NCI-H774 (cell line): ENCODE measurements around the gene DYNC1I1.
A peak's percentile ranks its signal among the peaks of the same experiment; 100 is the strongest.

Experiments used
- DNase-seq: peaks from one replicate; lab custom pipeline; 2025; lab: John Stamatoyannopoulos, UW

The DYNC1I1 gene

DNA sequence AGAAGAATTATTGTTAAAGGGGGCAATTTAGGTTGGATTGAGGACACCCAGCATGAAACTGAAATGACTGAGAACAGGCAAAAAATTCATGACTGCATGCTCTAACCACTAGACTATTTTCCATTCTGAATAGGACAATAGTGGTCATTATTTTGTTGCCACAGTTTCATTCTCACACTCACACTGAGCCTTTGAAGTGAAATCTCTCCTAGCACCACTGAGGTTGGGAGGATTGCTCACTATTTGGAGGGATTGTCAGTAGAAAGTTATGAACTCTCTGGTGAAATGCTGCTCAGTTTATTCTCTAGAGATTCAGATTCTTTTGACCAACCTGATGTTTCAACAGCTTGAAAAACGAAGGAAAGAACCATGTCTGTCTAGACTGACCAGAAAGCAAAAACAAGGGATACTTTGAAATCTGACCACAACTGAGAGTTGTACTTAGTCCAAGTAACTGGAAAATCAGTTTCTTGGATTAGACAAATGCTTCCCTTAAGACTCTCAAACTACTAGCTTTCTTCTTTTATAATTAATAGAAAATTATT, 191.2 kb downstream of the DYNC1I1 start:
- no peak for DNase-seq

GRCh38 chr7:95971716-95972115, 199.4 kb downstream of the DYNC1I1 start:
- DNase-seq: no peak

GRCh38 chr7:95972523-95972922, 200.2 kb downstream of the DYNC1I1 start:
- DNase-seq: no peak

DNA sequence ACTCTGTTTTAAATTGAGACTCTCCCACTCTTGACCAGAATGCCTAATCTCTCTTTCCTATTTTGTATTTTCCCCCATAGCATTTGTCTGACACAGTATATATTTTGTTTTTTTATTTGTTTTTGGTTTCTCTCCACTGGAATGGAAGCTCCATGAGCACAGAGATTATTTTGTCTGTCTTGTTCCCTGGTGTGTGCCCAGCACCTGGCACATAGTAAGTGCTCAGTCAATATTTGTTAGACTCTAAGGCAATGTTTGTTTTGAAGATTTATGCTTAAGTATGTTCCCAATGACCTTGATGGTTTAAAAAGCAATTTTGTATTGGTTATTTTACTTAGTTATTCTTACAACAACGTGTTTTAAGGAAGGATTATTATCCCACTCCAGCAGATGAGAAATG, 201.8 kb downstream of the DYNC1I1 start:
- no peak for DNase-seq

DNA sequence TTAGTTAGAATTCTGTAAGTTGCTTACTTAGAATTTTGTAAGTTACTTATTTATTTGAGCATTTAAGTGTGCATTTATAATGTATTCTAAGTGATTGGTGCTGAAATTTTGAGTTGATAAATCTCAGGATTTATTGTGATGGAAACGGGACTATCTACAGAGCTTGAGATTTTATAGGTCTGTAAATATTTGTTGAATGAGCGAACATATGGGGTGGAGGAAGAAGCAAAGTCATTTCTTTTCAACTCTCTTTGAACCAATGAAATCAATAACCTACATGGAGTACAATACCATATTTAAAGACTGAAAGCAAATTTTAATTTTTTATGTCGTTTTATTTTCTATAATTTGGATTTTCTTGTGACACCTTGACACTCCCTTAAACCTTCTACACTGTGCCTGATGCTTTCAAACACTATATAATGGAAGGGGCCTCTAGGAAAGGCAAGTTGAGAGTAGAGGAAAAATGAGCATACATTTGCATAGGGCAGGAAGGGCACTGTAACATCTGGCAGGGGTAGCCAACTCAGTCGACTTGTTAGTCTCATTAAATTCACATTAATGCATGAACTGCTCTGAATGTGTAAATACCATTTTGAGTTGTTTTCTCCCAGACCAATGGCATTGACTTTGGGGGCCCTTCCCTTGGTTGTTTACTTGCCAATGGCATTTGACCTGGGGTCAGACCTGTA, 204.2 kb downstream of the DYNC1I1 start:
- DNase-seq: no peak

DNA sequence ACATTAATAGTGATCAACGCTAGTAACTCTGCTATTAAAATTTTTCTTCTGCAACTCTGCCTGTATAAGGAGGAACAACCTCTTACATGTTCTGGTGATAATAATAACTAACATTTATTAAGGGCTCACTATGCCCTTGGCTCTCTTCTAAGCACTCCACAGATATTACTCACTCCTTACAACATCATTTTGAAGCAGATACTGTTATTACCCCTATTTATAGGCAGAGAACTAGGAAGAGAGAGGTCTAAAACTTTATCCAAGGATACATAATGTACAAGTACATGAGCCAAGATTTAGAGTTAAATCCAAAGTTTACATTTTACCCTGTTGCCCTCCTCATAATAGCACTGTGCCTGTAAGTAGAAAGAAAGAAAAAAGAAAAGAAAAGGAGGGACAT, 205.6 kb downstream of the DYNC1I1 start:
- no peak for DNase-seq

GRCh38 chr7:95980167-95980566, 207.8 kb downstream of the DYNC1I1 start:
- no peak for DNase-seq

GRCh38 chr7:95980706-95981105, 208.4 kb downstream of the DYNC1I1 start:
- DNase-seq: no peak

DNA sequence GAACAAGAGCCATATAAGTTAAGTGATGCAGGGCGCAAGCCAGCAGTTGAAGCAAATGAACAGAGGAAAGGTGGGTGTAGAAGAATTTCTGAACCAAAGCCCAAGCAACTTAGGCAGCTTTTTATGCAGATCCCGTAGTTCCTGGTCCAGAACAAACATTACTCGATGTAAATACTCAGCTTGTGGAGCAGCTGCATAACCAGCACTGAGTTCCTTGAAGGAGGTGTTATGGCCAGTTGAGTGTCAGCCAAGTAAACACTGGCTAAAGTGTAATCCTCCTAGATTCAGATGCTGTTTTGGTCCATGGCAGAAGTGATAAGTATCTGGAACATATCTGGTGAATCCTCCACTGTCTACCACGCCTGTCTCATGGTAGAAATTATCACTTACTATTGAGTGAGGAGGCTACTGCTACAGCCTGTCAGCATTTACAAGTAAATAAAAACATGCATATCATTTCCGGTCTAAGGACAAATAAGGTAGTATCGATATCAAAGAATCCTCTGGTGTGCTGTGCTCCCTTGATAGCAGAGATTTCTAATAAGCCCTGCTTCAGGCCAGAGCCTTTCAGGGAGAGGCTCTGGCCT, 213.9 kb downstream of the DYNC1I1 start:
- DNase-seq: no peak

DNA sequence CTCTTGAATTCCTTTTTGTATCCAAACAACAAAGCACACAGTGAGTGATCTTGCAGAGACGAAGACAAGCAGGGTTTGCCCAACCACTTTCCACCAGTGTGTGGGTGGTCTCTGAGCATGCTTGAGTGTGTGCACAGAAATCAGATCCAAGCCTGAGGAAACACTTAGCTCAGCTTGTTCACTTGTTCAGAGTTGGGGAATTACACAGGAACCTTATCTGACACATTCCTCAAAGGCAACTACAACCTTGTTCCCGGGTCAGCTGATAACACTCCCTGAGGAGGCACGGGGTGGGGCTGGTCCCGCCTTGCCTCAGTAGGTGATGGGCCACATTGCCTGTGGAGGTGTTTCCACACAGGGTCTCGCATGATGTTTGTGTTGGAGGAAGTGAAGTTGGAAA, 216.9 kb downstream of the DYNC1I1 start:
- DNase-seq: no peak

- no peak for DNase-seq
Measured at GRCh38 chr7:95993380-95993779, 221.0 kb downstream of the DYNC1I1 start.

DNA sequence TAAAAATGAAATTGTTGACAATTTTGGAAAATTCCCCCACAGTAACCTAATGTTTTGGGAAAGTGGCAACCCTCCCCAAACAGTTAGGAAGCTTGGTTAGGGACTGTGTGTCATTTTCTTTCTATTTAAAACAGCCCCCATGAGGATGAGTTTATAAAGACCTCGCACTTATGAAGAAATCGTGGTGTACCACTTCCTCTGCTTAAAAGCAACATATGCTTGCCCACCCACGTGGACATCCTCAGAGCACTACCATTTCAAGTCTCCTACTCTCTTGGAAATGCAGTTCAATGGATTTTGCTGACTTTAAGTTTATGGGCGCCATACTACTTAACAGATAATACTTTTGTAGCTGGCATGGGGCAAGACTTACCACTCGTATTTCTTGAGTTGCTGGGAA, 223.8 kb downstream of the DYNC1I1 start:
- DNase-seq: no peak

DNA sequence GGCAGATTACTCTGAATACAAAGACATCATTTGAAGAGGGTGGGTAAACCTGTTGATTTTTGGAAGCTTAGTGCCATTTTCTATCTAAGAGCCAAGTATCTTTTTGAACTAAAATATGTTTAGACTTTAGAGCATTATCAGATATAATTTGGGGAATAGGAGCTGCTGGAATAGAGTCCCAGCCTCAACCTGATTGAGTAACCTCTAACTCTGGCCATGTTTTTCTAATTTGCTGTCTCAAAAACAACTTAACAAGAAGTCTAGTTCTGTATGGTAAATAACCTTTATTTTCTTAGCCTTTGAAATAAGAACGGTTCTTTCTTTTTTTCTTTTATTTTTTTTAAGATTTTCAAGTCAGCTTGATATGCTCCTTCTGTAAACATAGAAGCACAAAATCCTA, 224.5 kb downstream of the DYNC1I1 start:
- no peak for DNase-seq

DNA sequence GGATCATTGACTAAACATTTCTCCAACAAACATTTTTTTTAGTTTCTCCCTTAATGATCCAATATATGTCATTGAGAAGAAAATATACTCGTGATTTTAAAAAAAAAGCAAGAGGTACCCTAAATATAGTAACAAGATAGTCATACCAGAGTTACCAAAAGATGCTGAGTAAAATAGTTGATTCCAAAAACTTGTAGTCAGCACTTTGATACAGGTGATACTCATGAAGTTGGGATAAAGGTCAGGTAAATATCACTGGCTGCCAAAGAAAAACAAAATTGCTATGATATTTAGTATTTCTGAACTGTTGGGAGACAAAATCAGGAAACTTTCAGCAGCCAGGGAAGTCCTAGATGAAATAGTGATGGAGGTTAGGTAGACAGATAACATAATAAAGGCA, 225.3 kb downstream of the DYNC1I1 start:
- DNase-seq: no peak

- no peak for DNase-seq
Measured at GRCh38 chr7:95999481-95999880, 227.1 kb downstream of the DYNC1I1 start.

- no peak for DNase-seq
Measured at GRCh38 chr7:96004578-96004977, 232.2 kb downstream of the DYNC1I1 start.

DNA sequence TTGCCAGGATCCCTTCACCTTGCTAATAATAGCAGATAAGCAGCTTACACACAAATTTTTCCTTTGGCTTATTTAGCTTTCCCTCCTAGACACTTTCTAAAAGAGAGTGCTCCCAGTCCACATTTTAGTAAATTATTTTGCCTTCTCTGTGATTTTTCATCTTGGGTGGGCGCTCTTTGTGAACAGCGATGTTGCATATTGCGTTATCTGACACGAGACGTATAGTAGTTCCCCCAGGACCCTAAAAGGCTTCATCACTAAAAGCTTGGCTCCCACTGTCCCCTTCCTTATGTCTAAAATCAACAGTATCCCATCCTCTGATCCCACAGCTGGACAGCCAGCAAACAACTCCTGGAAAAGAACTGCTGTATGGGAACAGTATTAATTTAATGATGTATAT, 232.9 kb downstream of the DYNC1I1 start:
- DNase-seq: no peak

DNA sequence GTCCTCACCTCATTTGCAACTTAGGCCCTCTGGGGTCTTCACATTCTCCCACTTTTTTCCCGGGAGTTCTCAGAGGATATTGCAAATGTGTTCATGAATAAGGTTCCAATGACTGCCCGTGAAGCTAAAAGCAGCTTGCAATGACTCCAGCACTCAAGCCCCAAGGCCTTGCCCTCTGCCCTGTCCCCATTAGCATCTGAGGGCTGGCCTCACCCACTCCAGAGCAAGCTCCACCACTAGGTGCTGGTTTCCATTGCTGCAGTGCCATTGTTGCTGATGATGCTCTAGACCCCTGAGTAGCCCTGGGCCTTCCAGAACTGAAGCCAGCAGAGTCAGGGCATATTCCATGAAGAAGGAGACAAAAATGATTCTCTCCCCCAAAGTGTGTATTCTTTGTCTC, 236.8 kb downstream of the DYNC1I1 start:
- DNase-seq: no peak

- DNase-seq: no peak
Measured at GRCh38 chr7:96013836-96014235, 241.5 kb downstream of the DYNC1I1 start.

GRCh38 chr7:96014617-96015016, 242.3 kb downstream of the DYNC1I1 start:
- DNase-seq: no peak

DNA sequence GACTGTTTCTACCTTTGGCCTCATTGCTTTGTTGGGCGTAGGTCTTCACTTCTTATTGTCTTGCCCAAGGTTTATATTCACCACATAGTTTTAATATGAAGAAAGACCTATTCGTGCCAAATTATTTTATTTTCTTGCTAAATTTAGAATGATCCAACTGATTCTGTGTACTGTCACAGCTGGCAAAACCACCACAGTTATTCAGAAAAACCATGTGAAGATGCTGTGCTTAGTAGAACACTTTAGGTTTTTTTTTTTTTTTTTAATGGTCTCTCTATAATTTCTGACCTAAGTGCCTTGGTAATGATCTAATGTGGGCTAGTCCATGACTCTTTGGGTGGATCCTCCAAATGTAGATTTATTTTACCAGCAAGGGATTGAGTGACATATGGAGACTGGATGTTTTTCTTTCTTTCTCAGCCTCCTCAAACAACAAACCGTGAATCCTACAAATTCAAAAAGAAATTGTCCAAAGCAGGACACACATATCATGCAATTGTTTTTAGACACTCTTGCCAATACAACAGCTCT, 243.8 kb downstream of the DYNC1I1 start:
- DNase-seq: no peak

- no peak for DNase-seq
Measured at GRCh38 chr7:96016735-96017134, 244.4 kb downstream of the DYNC1I1 start.

- DNase-seq: peak; percentile 81
Measured at GRCh38 chr7:96017877-96018276, 245.5 kb downstream of the DYNC1I1 start.

GRCh38 chr7:96021568-96021967, 249.2 kb downstream of the DYNC1I1 start:
- DNase-seq: no peak
